DND-41 (cell line): ENCODE data around the gene SULT1B1.

Experiments used
- ATAC-seq: fragments of 200-7000 bp; cut with Tn5 transposase; 3 replicates; pipeline ENCODE4 v1.9.1; 2021; ENCODE audit warnings: low read depth; ENCODE audit not compliant: insufficient read depth
- DNase-seq: peaks from one replicate; pipeline ENCODE4 v3.0.0-alpha.2; 2020
- H2AFZ ChIP-seq: 2 replicates; pipeline ENCODE4 v1.6.0; 2012; ENCODE audit warnings: low read depth, low read length
- H3K27ac ChIP-seq: 2 replicates; pipeline ENCODE4 v1.5.1; 2012; ENCODE audit warnings: low read length, inconsistent platforms
- H3K27me3 ChIP-seq: fragments of 200-600 bp; sonication (generic); 2 replicates; pipeline ENCODE4 v1.6.0; 2012; ENCODE audit warnings: low read length, mild to moderate bottlenecking, inconsistent platforms; ENCODE audit not compliant: insufficient read depth, poor library complexity
- H3K36me3 ChIP-seq: 2 replicates; pipeline ENCODE4 v1.5.1; 2012; ENCODE audit warnings: low read length, inconsistent platforms; ENCODE audit not compliant: insufficient read depth
- H3K4me1 ChIP-seq: 2 replicates; pipeline ENCODE4 v1.5.1; 2012; ENCODE audit warnings: mild to moderate bottlenecking, low read length; ENCODE audit not compliant: insufficient read depth
- H3K4me2 ChIP-seq: 2 replicates; pipeline ENCODE4 v1.6.0; 2012; ENCODE audit warnings: mild to moderate bottlenecking, moderate library complexity, low read length, inconsistent platforms; ENCODE audit not compliant: insufficient read depth
- H3K4me3 ChIP-seq, 2 experiments: fragments of 200-600 bp in 1 of 2; shearing (Covaris generic) in 1 of 2; 2 replicates each; pipeline ENCODE4 v1.5.1; 2012 to 2016; ENCODE audit warnings: inconsistent platforms in 2 of 2, low read length in 2 of 2, mild to moderate bottlenecking in 2 of 2, low read depth in 1 of 2, moderate library complexity in 1 of 2
- H3K79me2 ChIP-seq: 2 replicates; pipeline ENCODE4 v1.6.0; 2012; ENCODE audit warnings: low read length, inconsistent platforms; ENCODE audit not compliant: insufficient read depth
- H3K9ac ChIP-seq: 2 replicates; pipeline ENCODE4 v1.6.0; 2012; ENCODE audit warnings: low read depth, mild to moderate bottlenecking, inconsistent platforms, low read length, moderate library complexity
- H3K9me3 ChIP-seq: 2 replicates; pipeline ENCODE4 v1.5.1; 2012; ENCODE audit warnings: low read length, moderate library complexity, mild to moderate bottlenecking, inconsistent platforms; ENCODE audit not compliant: insufficient read depth, severe bottlenecking
- H4K20me1 ChIP-seq: 2 replicates; pipeline ENCODE4 v1.6.0; 2012; ENCODE audit warnings: low read length; ENCODE audit not compliant: insufficient read depth
- CTCF ChIP-seq: IDR thresholded peaks from 2 replicates; pipeline ENCODE4 v1.5.1; 2012; ENCODE audit warnings: borderline replicate concordance, low read length, moderate library complexity, mild to moderate bottlenecking; ENCODE audit not compliant: poor library complexity, severe bottlenecking; ENCODE audit errors: extremely low read depth
- EZH2 ChIP-seq: IDR thresholded peaks from 3 replicates; pipeline ENCODE4 v1.6.1; 2012; ENCODE audit warnings: borderline replicate concordance, low read depth, mild to moderate bottlenecking, moderate library complexity, low read length, inconsistent platforms; ENCODE audit not compliant: severe bottlenecking

SULT1B1 gene

DNA sequence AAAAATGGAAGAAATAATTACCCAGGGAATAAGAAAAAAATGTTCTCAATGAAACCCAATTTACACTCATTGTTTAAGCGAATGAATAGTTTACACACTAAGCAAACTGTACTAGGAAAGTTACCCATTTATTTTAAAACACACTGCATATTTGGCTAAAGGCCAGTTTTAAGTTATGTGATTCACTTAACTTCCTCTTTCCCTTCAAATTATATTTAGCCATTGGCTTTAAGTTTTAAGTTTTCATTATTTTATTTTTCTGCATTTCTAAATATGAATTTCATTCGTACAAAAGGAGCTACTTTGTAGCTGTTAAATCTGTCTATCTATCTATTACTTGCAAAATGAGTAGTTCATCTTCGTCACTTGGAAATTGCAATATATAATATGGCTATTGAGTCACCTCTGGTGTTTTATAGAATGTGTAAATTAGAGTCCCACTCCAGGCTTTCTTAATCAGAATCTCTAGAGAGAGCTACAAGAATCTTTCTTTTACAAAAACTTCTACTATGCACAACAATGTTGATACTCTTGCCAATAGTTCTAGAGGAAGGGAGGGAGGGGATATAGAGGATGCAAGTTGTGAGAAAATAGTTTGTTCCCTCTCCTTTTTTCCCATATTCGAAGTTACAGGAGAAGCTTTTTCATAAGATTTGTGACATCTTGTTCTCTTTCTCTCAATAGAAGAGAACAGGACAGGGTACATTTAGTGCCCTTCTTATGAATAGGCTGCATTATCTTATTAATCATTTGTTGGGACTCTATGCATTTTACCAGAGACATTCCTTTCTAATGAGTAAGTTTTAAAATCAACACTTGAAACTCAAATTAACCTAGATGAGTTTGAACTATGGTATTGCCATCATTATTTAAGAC is 41.8 kb downstream of the SULT1B1 start:
- Histone ChIP-seq H3K4me1 (no peaks in the 10 kb centered on the region), H3K79me2 (no peaks in the 10 kb centered on the region), H2AFZ (no peak overlapping the region), H3K4me3 (no peak overlapping the region), H3K27me3 (no peaks in the 10 kb centered on the region), H3K9me3 (no peaks in the 10 kb centered on the region), H3K4me2 (no peak overlapping the region), H3K27ac (no peak overlapping the region), H3K9ac (no peak overlapping the region), H4K20me1 (no peaks in the 10 kb centered on the region), H3K36me3 (no peaks in the 10 kb centered on the region)
- TF ChIP-seq CTCF: no peak
- no peak for TF ChIP-seq EZH2
- DNase-seq (no peak), ATAC-seq (no peak)

GRCh38 chr4:69717778-69718177 is 42.6 kb downstream of the SULT1B1 start:
- Histone ChIP-seq H3K79me2 (no peaks in the 10 kb centered on the region), H3K36me3 (no peaks in the 10 kb centered on the region), H3K9ac (no peak overlapping the region), H4K20me1 (no peaks in the 10 kb centered on the region), H3K4me1 (no peaks in the 10 kb centered on the region), H3K4me3 (no peak overlapping the region), H3K4me2 (no peak overlapping the region), H3K27ac (no peak overlapping the region), H2AFZ (no peak overlapping the region), H3K27me3 (no peaks in the 10 kb centered on the region), H3K9me3 (no peaks in the 10 kb centered on the region)
- no peak for ATAC-seq
- DNase-seq: no peak
- no peak for TF ChIP-seq CTCF
- TF ChIP-seq EZH2: no peak

- Histone ChIP-seq H3K9ac (no peak overlapping the region), H3K4me3 (no peak overlapping the region), H3K36me3 (no peaks in the 10 kb centered on the region), H2AFZ (no peak overlapping the region), H3K27ac (no peak overlapping the region), H4K20me1 (no peaks in the 10 kb centered on the region), H3K27me3 (no peaks in the 10 kb centered on the region), H3K4me2 (no peak overlapping the region), H3K4me1 (no peaks in the 10 kb centered on the region), H3K9me3 (no peaks in the 10 kb centered on the region), H3K79me2 (no peaks in the 10 kb centered on the region)
- DNase-seq: no peak
- no peak for ATAC-seq
- TF ChIP-seq EZH2 (no peak), CTCF (no peak)
Observed at GRCh38 chr4:69716654-69717053, 43.8 kb downstream of the SULT1B1 start.
